Mesothelial cell of epicardium (in vitro differentiated cells): ENCODE measurements around the gene KCNK15. TPM values are rescaled to one million over a fixed set of nuclear protein-coding genes. Genes with fewer than 3 reads are reported as not detected.

ENCODE experiments used
- DNase-seq, 2 experiments: peaks; one replicate each; pipeline ENCODE4 v3.0.0; 2021; ENCODE audit warnings: low spot score in 2 of 2; ENCODE audit not compliant: unreplicated experiment in 2 of 2
- H3K27ac Mint-ChIP-seq: 2 replicates; pipeline ENCODE4 v1.8.0; 2021; ENCODE audit warnings: mixed read lengths
- H3K27me3 Mint-ChIP-seq: 2 replicates; pipeline ENCODE4 v1.8.0; 2021; ENCODE audit warnings: low read depth, mixed read lengths
- H3K36me3 Mint-ChIP-seq: 2 replicates; pipeline ENCODE4 v1.8.0; 2021; ENCODE audit warnings: mixed read lengths
- H3K4me1 Mint-ChIP-seq: 2 replicates; pipeline ENCODE4 v1.8.0; 2021; ENCODE audit warnings: mixed read lengths
- H3K4me3 Mint-ChIP-seq: 2 replicates; pipeline ENCODE4 v1.8.0; 2021; ENCODE audit warnings: mild to moderate bottlenecking, moderate library complexity, mixed read lengths
- H3K9me3 Mint-ChIP-seq: 2 replicates; pipeline ENCODE4 v1.8.0; 2021; ENCODE audit warnings: mixed read lengths
- total RNA-seq: library from RNA; stranded (reverse); gene quantifications from 3 replicates; pipeline ENCODE4 v1.2.1, GENCODE V29; 2021
- TF ChIP-seq, protein P1 (sequence below): fragments of 200-600 bp; sonication (generic); IDR thresholded peaks from one replicate; pipeline ENCODE4 v1.5.0; 2021; ENCODE audit warnings: antibody characterized with exemption; ENCODE audit not compliant: unreplicated experiment

KCNK15 gene
- total RNA-seq, 1 donor from 2014 or later = 0.27 TPM

DNA sequence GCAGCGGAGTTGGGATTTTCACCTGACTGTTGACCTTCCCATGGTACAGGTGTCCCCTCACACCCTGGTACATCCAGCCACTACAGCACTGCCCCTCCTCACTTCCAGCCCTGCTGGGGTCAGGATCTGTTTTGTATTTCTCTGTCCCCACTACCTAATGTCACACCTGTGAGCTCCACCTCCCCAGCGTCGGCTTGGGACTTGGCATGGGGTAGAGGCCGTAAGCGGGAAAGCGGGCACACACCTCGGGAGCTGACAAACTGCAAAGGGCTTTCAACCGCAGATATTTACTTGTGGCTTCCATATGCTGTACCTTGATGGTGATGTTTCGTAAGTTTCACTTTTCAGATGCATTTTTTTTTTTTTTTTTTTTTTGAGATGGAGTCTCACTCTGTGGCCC, 35.9 kb upstream of the KCNK15 start:
- no peak overlapping the region for H3K27ac Mint-ChIP-seq
- no peak overlapping the region for H3K4me3 Mint-ChIP-seq

DNA sequence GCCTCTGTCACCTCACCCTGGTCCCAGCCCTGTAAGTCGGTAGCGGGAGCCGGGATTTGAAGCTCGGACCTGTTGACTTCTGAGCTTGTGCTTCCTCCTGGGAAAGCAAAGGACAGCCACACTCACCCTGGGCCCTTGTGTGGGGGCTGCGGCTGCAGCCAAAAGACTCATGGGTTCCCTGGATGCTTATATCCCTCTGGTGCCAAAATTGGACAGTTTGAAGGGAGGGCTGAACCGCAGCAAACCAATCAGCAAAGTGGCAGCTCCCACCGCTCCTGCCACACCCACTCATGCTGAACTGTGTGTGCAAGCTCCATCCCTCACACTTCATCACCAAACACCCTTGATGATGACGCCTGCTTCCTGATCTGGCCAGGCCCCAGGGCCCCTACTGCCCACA, 34.4 kb upstream of the KCNK15 start:
- H3K27ac Mint-ChIP-seq = no peak overlapping the region
- TF ChIP-seq, protein P1, sequence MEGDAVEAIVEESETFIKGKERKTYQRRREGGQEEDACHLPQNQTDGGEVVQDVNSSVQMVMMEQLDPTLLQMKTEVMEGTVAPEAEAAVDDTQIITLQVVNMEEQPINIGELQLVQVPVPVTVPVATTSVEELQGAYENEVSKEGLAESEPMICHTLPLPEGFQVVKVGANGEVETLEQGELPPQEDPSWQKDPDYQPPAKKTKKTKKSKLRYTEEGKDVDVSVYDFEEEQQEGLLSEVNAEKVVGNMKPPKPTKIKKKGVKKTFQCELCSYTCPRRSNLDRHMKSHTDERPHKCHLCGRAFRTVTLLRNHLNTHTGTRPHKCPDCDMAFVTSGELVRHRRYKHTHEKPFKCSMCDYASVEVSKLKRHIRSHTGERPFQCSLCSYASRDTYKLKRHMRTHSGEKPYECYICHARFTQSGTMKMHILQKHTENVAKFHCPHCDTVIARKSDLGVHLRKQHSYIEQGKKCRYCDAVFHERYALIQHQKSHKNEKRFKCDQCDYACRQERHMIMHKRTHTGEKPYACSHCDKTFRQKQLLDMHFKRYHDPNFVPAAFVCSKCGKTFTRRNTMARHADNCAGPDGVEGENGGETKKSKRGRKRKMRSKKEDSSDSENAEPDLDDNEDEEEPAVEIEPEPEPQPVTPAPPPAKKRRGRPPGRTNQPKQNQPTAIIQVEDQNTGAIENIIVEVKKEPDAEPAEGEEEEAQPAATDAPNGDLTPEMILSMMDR = no peak
- H3K27me3 Mint-ChIP-seq = no peaks in the 10 kb centered on the region
- H3K36me3 Mint-ChIP-seq = no peaks in the 10 kb centered on the region
- H3K4me3 Mint-ChIP-seq = no peak overlapping the region
- DNase-seq = no peak
- no peaks in the 10 kb centered on the region for H3K4me1 Mint-ChIP-seq
- no peaks in the 10 kb centered on the region for H3K9me3 Mint-ChIP-seq

More for the DNA sequence above, 35.9 kb upstream of the KCNK15 start:
- Mint-ChIP-seq H3K4me1 (no peaks in the 10 kb centered on the region), H3K36me3 (no peaks in the 10 kb centered on the region), H3K27me3 (no peaks in the 10 kb centered on the region), H3K9me3 (no peaks in the 10 kb centered on the region)
- TF ChIP-seq, protein P1 = no peak
- no peak for DNase-seq

DNA sequence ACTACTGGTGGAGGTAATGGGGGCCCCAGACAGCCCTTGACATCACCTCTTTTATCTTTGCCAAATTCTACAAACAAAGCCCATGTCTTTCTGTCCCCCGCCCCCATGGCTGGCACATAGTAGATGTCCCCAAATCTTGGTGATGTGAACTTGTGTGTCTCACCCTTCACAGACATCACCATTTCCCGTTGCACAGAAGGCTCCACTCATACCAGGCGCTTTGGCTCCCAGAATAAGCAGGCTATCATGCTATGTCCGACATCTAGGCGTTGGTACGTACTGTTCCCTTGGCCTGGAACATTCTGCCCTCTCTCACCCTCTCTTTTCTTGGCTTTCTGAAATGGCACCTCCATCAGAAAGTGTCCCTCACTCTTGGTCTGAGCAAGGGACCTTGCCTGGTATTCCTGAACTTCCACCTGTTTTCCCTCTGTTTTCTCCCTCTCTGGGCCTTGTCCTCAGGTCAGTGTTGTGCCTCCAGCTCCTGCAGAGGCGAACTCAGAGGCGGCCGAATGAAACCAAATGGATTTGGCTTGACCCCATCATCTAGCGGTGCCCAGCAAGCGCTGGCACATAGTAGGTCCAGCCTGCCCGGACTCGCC, 31.5 kb upstream of the KCNK15 start:
- Mint-ChIP-seq H3K4me1 (no peaks in the 10 kb centered on the region), H3K27me3 (no peaks in the 10 kb centered on the region), H3K27ac (no peak overlapping the region), H3K4me3 (no peak overlapping the region), H3K9me3 (no peaks in the 10 kb centered on the region), H3K36me3 (no peaks in the 10 kb centered on the region)
- TF ChIP-seq, protein P1 = no peak
- DNase-seq = no peak

DNA sequence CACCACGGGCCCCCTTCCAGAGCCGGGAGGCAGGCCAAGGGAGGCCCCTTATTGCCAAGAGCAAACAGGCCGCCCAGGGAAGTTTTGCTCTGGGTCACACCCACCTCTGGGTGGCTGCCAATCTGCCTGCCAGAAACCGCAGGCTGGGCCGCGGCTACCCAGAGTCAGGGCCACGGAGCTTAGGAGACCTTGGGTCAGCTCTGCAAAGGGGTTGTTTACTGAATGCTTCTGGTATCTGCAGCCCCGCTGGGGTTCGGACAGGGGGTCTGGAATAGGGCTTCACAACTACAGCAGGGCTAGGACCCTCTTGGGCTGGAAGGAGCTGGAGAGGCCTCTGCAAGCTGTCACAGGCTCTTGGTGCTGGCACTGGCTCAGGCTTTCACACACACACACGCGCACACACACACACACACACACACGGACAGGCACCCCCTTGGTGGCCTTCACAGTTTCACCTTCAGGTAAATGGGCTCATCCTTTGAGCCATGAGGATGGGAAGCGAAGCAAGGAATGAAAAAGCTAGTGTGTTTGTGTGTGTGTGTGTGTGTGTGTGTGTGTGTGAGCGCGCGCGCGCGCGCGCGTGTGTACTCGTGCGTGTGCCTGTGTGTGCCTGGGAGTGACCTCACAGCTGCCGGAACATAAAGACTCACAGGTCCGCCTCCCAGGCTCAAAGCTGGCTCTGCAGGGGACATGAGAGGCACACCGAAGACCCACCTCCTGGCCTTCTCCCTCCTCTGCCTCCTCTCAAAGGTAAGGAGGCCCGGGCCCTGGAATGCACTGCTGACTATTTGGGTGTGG, 30.8 kb upstream of the KCNK15 start, which contains the start of gene CCN5:
Gene CCN5 (plus strand): TSS at position 669 of the 798 bp plus-strand sequence. CDS start 22 bp downstream, at position 691.
- no peaks in the 10 kb centered on the region for H3K4me1 Mint-ChIP-seq
- no peaks in the 10 kb centered on the region for H3K36me3 Mint-ChIP-seq
- no peaks in the 10 kb centered on the region for H3K9me3 Mint-ChIP-seq
- H3K27me3 Mint-ChIP-seq = no peaks in the 10 kb centered on the region
- no peak within 1 kb of the TSS for H3K4me3 Mint-ChIP-seq
- no peak for DNase-seq
- TF ChIP-seq, protein P1 = no peak
- no peak within 1 kb of the TSS for H3K27ac Mint-ChIP-seq

DNA sequence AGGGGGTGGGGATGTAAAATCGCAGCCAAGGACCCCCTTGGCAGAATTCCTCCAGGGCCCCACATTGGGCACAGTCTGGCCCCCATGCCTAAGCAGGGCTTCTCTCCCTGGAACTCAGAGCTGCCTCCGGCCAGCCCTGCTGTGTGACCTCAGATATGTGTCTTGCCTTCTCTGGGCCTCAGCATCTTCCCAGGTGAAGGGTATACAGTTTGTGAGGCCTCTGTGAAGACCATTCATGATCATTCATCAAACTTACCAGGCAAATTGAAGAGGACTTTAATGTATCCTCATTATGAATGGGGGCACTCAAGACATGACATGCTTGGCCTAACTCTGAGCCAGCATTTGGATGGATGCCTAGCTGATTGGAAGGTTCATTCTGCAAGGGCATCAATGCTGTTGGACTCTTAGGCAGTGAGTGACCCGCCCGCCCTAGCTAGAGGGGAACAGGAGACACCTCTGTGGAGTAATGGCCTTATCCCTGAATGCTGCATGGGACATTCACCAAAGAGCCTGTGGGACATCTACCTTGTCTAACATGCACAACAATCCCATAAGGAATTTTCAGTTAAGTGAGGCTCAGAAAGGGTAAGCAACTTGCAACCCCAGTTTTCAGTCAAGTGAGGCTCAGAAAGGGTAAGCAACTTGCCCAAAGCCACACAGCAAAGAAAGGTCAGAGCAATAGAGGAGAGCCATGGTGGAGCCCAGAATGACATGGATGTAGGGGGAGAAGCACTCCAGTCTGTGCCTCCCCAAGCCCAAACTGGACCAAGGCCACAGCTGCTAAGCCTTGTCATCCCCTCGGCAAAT, 30.0 kb upstream of the KCNK15 start:
- no peaks in the 10 kb centered on the region for H3K4me1 Mint-ChIP-seq
- no peaks in the 10 kb centered on the region for H3K9me3 Mint-ChIP-seq
- TF ChIP-seq, protein P1 = no peak
- no peak for DNase-seq
- H3K4me3 Mint-ChIP-seq = no peak overlapping the region
- no peak overlapping the region for H3K27ac Mint-ChIP-seq
- no peaks in the 10 kb centered on the region for H3K27me3 Mint-ChIP-seq
- H3K36me3 Mint-ChIP-seq = no peaks in the 10 kb centered on the region
